Epithelial cell of esophagus (primary cell): ENCODE data around the gene CERS4.
"Not testable (repeated sequence)": the region's sequence is repeated elsewhere in the genome, so short reads cannot be mapped to it uniquely, and the experiment has no call there.

Experiments
- DNase-seq: peaks from one replicate; pipeline ENCODE4 v3.0.0; 2010; ENCODE audit warnings: low read depth
- H3K4me3 ChIP-seq: 2 replicates; pipeline ENCODE4 v1.5.1; 2011; ENCODE audit warnings: mild to moderate bottlenecking, low read length, control low read depth
- CTCF ChIP-seq: IDR thresholded peaks from 2 replicates; pipeline ENCODE4 v1.5.1; 2011; ENCODE audit warnings: low read depth, mild to moderate bottlenecking, low read length, control low read depth, inconsistent platforms; ENCODE audit not compliant: insufficient read depth; ENCODE audit errors: missing control alignments

CERS4 gene

GRCh38 chr19:8245869-8246835, 37.0 kb downstream of the CERS4 start:
- no peak for TF ChIP-seq CTCF
- H3K4me3 ChIP-seq = no peak overlapping the region
- no peak for DNase-seq

- not testable (repeated sequence) for DNase-seq
These were observed 38.1 kb downstream of the CERS4 start for GRCh38 chr19:8247129-8247890.

GRCh38 chr19:8248348-8249328, 39.5 kb downstream of the CERS4 start:
- DNase-seq = no peak
- H3K4me3 ChIP-seq = no peak overlapping the region
- no peak for TF ChIP-seq CTCF

More at GRCh38 chr19:8247129-8247890, 38.1 kb downstream of the CERS4 start:
- not testable (repeated sequence) for H3K4me3 ChIP-seq

- DNase-seq = no peak
- H3K4me3 ChIP-seq = no peak overlapping the region
- TF ChIP-seq CTCF = no peak
These were observed 41.4 kb downstream of the CERS4 start for GRCh38 chr19:8250596-8250995.

- no peak for DNase-seq
- TF ChIP-seq CTCF = no peak
- H3K4me3 ChIP-seq = no peak overlapping the region
These were observed 41.9 kb downstream of the CERS4 start for GRCh38 chr19:8251025-8251472.

- no peak overlapping the region for H3K4me3 ChIP-seq
- DNase-seq = peak; percentile 77
- TF ChIP-seq CTCF = peak; percentile 89
These were observed 43.9 kb downstream of the CERS4 start for GRCh38 chr19:8252922-8253589.
